ENCODE results near the gene RGS11.
"Not testable (repeated sequence)": the region's sequence is repeated elsewhere in the genome, so short reads cannot be mapped to it uniquely, and the experiment has no call there.

RGS11 gene

GRCh38 chr16:279531-279930, 3.8 kb upstream of the RGS11 start:
- no peak for DNase-seq

GRCh38 chr16:278863-279366, 3.2 kb upstream of the RGS11 start:
- DNase-seq: no peak

- no peak for DNase-seq
Observed at GRCh38 chr16:276426-277077, 808 bp upstream of the RGS11 start.

- no peak for DNase-seq
Observed at GRCh38 chr16:275041-275641, 603 bp downstream of the RGS11 start.

- no peak for DNase-seq
Observed at GRCh38 chr16:273547-274421, 2.0 kb downstream of the RGS11 start.

- no peak for DNase-seq
Observed at GRCh38 chr16:272633-273546, 2.9 kb downstream of the RGS11 start.

- no peak for DNase-seq
Observed at GRCh38 chr16:270381-271255, 5.1 kb downstream of the RGS11 start.

GRCh38 chr16:269061-269796, 6.5 kb downstream of the RGS11 start:
- DNase-seq: no peak

- DNase-seq: no peak
Observed at GRCh38 chr16:268141-269053, 7.3 kb downstream of the RGS11 start.

- DNase-seq: not testable (repeated sequence)
Observed at GRCh38 chr16:267562-267961, 8.2 kb downstream of the RGS11 start.

GRCh38 chr16:266258-267164, 9.2 kb downstream of the RGS11 start:
- DNase-seq: no peak

GRCh38 chr16:265711-266110, 10.0 kb downstream of the RGS11 start:
- no peak for DNase-seq

- no peak for DNase-seq
Observed at GRCh38 chr16:265002-265529, 10.7 kb downstream of the RGS11 start.

GRCh38 chr16:264440-264951, 11.2 kb downstream of the RGS11 start:
- DNase-seq: no peak

- no peak for DNase-seq
Observed at GRCh38 chr16:263944-264343, 11.8 kb downstream of the RGS11 start.

- no peak for DNase-seq
Observed at GRCh38 chr16:263182-263774, 12.5 kb downstream of the RGS11 start.

- no peak for DNase-seq
Observed at GRCh38 chr16:262121-262745, 13.5 kb downstream of the RGS11 start.
